AML-193 (cell line): Measurements from ENCODE around the gene CYP4F2.
"Not testable (repeated sequence)": the region's sequence is repeated elsewhere in the genome, so short reads cannot be mapped to it uniquely, and the experiment has no call there.

Experiments used
- DNase-seq, 2 experiments: peaks; one replicate each; lab custom pipeline; 2025; lab: John Stamatoyannopoulos, UW

CYP4F2 gene

GRCh38 chr19:15843894-15844222 is 54.0 kb downstream of the CYP4F2 start:
- not testable (repeated sequence) for DNase-seq

DNA sequence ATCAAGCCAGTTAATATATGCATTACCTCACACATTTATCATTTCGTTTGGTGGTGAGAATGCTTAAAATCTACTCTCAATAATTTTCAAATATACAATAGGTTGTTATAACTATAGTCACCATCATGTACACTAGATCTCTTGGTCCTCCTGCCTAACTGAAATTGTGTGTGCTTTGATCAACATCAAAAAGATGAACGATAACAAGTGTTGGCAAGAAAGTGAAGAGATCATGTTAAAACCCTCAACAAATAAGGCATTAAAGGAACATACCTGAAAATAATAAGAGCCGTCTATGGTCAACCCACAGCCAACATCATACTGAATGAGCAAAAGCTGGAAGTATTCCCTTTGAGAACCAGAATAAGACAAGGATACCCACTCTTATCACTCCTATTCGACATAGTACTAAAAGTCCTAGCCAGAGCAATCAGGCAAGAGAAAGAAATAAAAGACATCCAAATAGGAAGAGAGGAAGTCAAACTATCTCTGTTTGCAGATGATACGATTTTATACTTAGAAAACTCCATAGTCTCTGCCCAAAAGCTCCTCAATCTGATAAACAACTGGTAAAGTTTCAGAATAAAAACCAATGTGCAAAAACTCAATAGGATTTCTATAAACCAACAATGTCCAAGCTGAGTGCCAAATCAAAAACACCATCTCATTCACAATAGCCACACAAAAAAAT is 54.5 kb downstream of the CYP4F2 start:
- DNase-seq, result no peak

DNA sequence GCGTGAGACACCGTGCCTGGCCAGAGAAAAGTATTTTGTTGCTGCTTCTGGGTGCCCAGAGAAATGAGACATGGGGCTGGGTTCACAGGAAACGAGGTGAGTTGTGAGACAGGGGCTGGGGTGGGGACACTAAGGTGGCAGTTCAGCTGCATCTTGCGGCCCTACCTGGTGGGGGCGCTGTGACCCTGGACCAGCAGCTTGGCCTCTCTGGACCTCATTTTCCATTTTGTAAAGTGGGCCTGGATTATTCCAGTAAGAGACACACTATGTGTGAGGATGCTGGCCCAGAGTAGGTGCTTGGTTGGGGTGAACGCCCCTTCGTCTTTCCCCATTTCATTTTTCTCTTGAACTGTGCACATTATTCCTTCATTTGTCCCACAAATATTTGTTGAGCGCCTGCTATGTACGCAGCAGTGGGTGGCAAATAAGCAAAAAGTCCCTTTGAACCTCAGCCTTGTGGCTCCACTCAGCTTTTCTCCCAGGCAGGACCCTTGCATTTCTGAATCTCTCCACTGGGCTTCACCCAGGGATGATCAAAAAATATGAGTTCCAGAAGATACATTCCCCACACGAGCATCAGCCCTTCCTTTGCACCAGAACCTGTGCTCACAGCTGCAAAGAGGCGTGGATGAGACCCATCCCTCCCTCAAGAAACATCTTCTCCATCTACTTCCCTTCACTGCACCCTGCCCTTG is 55.9 kb downstream of the CYP4F2 start:
- no peak for DNase-seq

GRCh38 chr19:15840833-15841232 is 57.0 kb downstream of the CYP4F2 start:
- DNase-seq, result no peak

- not testable (repeated sequence) for DNase-seq
Observed at GRCh38 chr19:15839888-15840287, 58.0 kb downstream of the CYP4F2 start.

- no peak for DNase-seq
Observed at GRCh38 chr19:15838351-15838750, 59.5 kb downstream of the CYP4F2 start.

DNA sequence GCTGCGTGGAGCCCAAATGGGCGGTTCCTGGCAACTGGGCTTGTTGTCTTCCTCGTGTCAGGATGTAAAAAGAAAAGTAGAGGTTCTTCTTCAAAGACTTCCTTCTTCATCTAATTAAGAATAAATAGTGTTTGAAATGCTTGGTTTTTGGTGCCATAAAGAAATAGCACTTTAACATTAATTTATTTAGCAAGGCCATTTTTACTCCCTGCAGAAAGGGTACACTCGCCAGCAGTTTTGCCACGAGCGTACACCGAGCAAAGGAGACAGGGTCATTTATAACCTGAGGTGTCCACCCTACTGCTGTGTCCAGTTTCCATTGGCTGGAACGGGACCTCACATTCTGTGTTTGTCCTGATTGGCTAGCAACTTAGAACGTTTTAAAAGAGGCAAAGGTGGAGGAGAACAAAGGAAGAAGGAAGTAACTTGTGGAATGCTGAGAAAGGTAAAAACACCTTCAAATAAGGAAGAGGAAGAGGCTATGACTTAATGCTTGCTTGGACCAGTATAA is 60.6 kb downstream of the CYP4F2 start:
- peak; percentile 73 to 92 for DNase-seq

DNA sequence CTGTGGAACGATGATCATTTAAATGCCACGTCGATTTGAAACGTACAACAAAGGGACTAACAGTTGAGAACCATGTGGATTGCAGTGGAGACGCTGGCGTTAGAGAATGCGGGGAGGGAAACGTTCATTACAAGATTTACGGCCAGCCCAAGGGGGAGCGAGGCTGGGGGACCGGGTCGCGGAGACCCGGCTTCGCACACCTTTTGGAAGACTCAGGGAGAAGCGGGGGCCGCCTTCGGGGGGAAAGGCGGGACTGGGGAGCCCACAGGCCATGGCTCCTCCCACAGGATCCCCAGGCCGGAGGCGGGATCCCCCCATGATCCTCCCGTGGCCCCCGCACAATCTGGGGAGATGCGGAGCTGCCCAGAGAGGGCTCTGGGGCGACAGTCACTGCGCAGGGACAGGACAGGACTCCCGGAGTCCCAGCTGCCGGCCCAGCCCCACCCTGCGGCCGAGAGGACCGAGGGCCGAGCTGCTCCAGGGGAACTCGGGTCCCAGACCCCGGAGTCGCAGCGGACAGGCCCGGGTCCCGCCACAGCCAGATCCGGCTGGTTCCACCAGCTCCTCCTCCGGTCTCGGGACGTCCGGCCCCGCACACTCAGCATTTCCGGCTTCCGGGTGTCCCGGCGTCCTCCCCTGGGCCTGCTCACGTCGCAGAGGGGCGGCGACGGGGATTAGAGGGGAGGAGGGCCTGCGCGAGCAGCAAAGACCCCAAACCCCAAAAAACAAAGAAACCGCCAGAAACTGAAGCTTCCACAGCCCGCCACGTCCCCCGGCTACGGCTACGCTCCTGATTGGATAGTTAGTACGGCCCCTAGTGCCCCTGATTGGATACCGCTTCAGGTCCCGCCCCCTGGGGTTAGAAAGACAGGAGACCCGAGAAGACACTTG is 61.3 kb downstream of the CYP4F2 start:
- DNase-seq, result peak; percentile 96 to 98

GRCh38 chr19:15835565-15836329 is 62.1 kb downstream of the CYP4F2 start:
- not testable (repeated sequence) for DNase-seq

DNA sequence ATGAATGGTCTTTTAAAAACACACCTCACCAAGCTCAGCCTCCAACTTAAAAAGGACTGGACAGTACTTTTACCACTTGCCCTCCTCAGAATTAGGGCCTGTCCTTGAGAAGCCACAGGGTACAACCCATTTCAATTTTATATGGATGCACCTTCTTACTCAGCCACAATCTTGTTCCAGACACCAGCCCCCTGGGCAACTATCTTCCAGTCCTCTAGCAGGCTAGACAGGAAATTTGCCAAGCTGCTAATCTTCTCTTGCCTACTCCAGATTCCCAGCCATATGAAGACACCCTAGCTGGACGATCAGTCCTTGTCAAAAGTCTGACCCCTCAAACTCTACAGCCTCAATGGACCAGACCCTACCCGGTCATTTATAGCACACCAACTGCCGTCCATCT is 63.6 kb downstream of the CYP4F2 start:
- not testable (repeated sequence) for DNase-seq

- DNase-seq, result no peak
Observed at GRCh38 chr19:15831626-15832025, 66.2 kb downstream of the CYP4F2 start.

DNA sequence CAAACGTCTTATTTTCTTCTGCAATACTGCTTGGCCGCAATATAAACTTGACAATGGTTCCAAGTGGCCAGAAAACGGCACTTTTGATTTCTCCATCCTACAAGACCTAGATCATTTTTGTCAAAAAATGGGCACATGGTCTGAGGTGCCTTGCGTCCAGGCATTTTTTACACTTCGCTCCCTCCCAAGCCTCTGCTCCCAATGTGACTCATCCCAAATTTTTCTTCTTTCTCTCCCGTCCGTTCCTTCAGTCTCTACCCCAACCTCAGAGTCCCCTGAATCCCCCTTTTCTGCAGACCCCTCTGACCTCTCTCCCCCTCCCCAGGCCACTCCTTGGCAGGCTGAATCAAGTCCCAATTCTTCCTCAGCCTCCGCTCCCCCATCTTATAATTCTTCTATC is 68.1 kb downstream of the CYP4F2 start:
- no peak for DNase-seq

- no peak for DNase-seq
Observed at GRCh38 chr19:15829306-15829698, 68.6 kb downstream of the CYP4F2 start.

GRCh38 chr19:15828611-15829305 is 69.1 kb downstream of the CYP4F2 start:
- not testable (repeated sequence) for DNase-seq

GRCh38 chr19:15828121-15828610 is 69.7 kb downstream of the CYP4F2 start:
- DNase-seq, result no peak
